22Rv1 (cell line): ENCODE measurements around the gene RHOBTB3.

Experiments used
- ZFX ChIP-seq: fragments of 450-650 bp; IDR thresholded peaks from 2 replicates; pipeline ENCODE4 v1.6.1; 2017; ENCODE audit warnings: antibody characterized with exemption, borderline replicate concordance
- TF ChIP-seq, protein P1 (sequence below): fragments of 450-650 bp; IDR thresholded peaks from 2 replicates; pipeline ENCODE4 v1.5.1; 2017; ENCODE audit warnings: mild to moderate bottlenecking

DNA sequence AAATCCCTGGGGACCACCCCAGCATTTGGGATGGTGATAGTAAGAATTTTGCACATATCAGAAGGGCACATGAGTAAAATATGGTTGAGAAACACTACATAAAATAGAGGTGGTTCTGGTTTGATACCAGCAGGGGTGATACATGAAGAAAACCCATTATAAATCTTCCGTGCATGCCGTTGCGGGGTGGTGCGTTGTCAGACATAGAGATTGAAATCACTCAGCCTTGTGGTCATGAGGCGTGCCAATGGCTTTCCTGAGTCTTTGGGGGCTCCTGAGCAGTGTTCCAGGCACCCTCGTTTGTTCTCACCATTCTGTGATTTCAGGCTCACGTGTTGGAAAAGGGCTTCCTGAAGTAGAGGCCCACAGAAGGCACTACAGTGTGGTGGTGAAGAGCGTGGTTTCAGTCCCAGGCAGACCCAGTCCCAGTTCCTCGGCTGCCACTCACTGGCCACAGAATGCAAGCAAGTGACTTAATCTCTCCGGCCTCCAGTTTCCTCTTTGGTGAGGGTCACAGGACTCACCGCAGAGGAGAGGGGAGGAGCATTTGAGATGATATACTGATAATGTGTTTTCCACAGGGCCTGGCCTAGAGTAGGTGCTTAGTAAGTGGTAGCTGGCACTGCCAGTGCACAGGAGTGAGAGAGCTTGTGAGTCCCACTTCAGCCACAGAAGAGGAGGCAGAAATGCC, 111.9 kb downstream of the RHOBTB3 start:
- TF ChIP-seq, protein P1, sequence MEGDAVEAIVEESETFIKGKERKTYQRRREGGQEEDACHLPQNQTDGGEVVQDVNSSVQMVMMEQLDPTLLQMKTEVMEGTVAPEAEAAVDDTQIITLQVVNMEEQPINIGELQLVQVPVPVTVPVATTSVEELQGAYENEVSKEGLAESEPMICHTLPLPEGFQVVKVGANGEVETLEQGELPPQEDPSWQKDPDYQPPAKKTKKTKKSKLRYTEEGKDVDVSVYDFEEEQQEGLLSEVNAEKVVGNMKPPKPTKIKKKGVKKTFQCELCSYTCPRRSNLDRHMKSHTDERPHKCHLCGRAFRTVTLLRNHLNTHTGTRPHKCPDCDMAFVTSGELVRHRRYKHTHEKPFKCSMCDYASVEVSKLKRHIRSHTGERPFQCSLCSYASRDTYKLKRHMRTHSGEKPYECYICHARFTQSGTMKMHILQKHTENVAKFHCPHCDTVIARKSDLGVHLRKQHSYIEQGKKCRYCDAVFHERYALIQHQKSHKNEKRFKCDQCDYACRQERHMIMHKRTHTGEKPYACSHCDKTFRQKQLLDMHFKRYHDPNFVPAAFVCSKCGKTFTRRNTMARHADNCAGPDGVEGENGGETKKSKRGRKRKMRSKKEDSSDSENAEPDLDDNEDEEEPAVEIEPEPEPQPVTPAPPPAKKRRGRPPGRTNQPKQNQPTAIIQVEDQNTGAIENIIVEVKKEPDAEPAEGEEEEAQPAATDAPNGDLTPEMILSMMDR, result no peak
- TF ChIP-seq ZFX, result no peak
